Measurements from ENCODE around the gene GSG1L.

The GSG1L gene

DNA sequence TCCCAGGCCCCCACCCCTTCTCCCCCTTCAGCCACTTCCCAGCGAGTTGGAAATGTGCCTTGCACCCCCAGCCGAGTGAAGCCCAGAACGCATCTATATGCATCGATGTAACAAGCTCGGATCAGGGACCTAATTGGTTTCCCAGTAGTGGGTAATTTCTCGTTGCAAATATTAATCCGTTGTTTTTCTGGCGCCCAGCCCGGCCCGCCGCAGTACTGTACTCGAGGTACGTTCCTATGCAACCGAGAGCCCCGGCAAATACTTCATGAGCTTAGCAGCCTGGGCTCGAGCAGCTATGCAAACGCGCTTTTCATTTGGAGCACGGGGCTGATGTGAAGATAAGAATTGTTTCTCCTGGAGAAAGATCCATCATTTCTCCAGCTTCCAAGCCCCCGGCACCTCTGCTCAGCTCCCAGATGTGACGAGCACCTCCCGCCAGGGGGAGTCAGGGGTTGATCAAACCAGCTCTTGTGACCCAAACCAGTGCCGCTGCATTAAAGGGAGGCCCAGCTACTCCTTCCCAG, 283.8 kb downstream of the GSG1L start:
- peak; percentile 47 for DNase-seq (ENCODE audit: extremely low spot score)
- ChIA-PET POLR2A (no interaction called here), CTCF (interaction anchor here (1.0 kb wide), 1 partner anchor 10 kb away, joined by 3 read pairs; no protein-coding TSS in a partner anchor)
- no peak for TF ChIP-seq FOXK2 (IDR thresholded peaks at IDR 0.05)
- TF ChIP-seq HDGF (IDR thresholded peaks at IDR 0.05; ENCODE audit: borderline replicate concordance): no peak
- no peak for TF ChIP-seq SUZ12 (IDR thresholded peaks at IDR 0.05)
- TF ChIP-seq L3MBTL2 (conservative IDR thresholded peaks at IDR 0.05): no peak
- no peak for TF ChIP-seq FOXA1 (IDR thresholded peaks at IDR 0.05)
- TF ChIP-seq ELF4 (IDR thresholded peaks at IDR 0.05): no peak
- no peak for TF ChIP-seq BHLHE40 (IDR thresholded peaks at IDR 0.05; ENCODE audit: borderline replicate concordance)
- TF ChIP-seq TARDBP (IDR thresholded peaks at IDR 0.05): no peak
- TF ChIP-seq SP1 (IDR thresholded peaks at IDR 0.05): no peak
- TF ChIP-seq, protein P1, sequence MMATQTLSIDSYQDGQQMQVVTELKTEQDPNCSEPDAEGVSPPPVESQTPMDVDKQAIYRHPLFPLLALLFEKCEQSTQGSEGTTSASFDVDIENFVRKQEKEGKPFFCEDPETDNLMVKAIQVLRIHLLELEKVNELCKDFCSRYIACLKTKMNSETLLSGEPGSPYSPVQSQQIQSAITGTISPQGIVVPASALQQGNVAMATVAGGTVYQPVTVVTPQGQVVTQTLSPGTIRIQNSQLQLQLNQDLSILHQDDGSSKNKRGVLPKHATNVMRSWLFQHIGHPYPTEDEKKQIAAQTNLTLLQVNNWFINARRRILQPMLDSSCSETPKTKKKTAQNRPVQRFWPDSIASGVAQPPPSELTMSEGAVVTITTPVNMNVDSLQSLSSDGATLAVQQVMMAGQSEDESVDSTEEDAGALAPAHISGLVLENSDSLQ (IDR thresholded peaks at IDR 0.05): no peak
- no peak for TF ChIP-seq ARNT (IDR thresholded peaks at IDR 0.05)
- no peak for TF ChIP-seq FOXM1 (IDR thresholded peaks at IDR 0.05; ENCODE audit: borderline replicate concordance)
- TF ChIP-seq ZNF384 (IDR thresholded peaks at IDR 0.05): no peak
- no peak for TF ChIP-seq CTBP1 (IDR thresholded peaks at IDR 0.05; ENCODE audit: borderline replicate concordance)
- no peak for TF ChIP-seq NFRKB (IDR thresholded peaks at IDR 0.05)
- TF ChIP-seq LEF1 (IDR thresholded peaks at IDR 0.05; ENCODE audit: borderline replicate concordance): no peak

DNA sequence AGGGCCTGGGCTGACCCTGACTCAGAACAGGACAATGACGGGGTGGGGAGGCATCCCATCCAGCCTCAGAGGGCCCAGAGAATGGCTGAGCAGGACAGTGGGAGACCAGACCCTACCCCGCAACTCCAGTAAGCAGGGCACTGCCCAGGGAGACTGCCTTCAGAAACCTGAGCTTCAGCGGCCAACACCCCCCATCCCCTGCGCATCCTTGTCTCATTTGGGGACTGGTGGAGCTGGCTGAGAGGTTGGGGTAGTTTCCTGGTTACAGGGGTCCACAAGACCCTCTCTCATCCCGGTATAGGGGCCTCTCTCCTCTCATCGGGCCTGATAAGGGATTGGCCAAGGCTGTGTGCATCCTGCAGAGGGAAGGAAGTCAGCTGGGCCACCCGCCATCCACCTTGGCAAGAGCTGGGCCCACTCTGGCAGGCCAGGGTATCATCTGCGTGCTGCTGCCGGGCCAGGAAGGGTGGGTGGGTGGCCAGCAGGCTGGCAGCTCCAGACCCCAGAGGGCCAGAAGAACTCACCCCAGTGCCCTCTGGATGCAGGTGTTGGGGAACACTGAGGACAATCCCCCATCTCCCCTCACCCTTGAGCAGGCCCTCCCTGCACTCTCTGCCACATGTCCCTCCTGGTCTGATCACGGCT, 284.5 kb downstream of the GSG1L start:
- ChIA-PET POLR2A (no interaction called here), CTCF (interaction anchor here (1.0 kb wide), 1 partner anchor 9 kb away, joined by 3 read pairs; no protein-coding TSS in a partner anchor)
- TF ChIP-seq, protein P1 (IDR thresholded peaks at IDR 0.05): no peak
- TF ChIP-seq TARDBP (IDR thresholded peaks at IDR 0.05) (no peak), FOXM1 (IDR thresholded peaks at IDR 0.05; ENCODE audit: borderline replicate concordance) (no peak), SUZ12 (IDR thresholded peaks at IDR 0.05) (no peak), CTBP1 (IDR thresholded peaks at IDR 0.05; ENCODE audit: borderline replicate concordance) (no peak), NFRKB (IDR thresholded peaks at IDR 0.05) (no peak), ZNF384 (IDR thresholded peaks at IDR 0.05) (no peak)
- DNase-seq (ENCODE audit: extremely low spot score): no peak

GRCh38 chr16:27778171-27778925, 285.2 kb downstream of the GSG1L start:
- DNase-seq (ENCODE audit: extremely low spot score): no peak
- ChIA-PET CTCF (interaction anchor here (0.6 kb wide), 1 partner anchor 54 kb away, joined by 3 read pairs; no protein-coding TSS in a partner anchor), POLR2A (no interaction called here)
- no peak for TF ChIP-seq SP1 (IDR thresholded peaks at IDR 0.05)
- TF ChIP-seq ARNT (IDR thresholded peaks at IDR 0.05): no peak

DNA sequence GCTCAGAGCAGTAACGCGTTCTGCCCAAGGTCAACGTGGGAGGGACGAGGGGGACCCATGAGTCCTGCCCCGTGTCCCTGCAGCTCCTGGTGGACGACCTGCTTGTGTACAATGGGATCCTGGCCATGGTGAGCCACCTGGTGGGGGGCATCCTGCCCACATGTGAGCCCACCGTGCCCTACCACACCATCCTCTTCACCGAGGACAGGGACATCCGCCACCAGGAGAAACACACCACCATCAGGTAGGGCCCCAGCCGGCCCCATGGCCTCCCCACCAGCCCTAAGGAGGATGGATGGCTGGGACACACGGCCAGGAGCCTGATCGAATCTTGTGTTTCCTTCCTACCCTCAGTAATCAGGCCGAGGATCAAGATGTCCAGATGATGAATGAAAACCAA, 286.0 kb downstream of the GSG1L start:
- no peak for DNase-seq (ENCODE audit: extremely low spot score)
- TF ChIP-seq HDGF (IDR thresholded peaks at IDR 0.05; ENCODE audit: borderline replicate concordance) (no peak), SP1 (IDR thresholded peaks at IDR 0.05) (no peak), NFRKB (IDR thresholded peaks at IDR 0.05) (no peak), ZNF384 (IDR thresholded peaks at IDR 0.05) (no peak), ARNT (IDR thresholded peaks at IDR 0.05) (no peak), L3MBTL2 (conservative IDR thresholded peaks at IDR 0.05) (no peak), TARDBP (IDR thresholded peaks at IDR 0.05) (no peak), BHLHE40 (IDR thresholded peaks at IDR 0.05; ENCODE audit: borderline replicate concordance) (no peak), FOXM1 (IDR thresholded peaks at IDR 0.05; ENCODE audit: borderline replicate concordance) (no peak), ELF4 (IDR thresholded peaks at IDR 0.05) (no peak), SUZ12 (IDR thresholded peaks at IDR 0.05) (no peak), CTBP1 (IDR thresholded peaks at IDR 0.05; ENCODE audit: borderline replicate concordance) (no peak)
- TF ChIP-seq, protein P1 (IDR thresholded peaks at IDR 0.05): no peak
- ChIA-PET CTCF (no interaction called here), POLR2A (no interaction called here)

DNA sequence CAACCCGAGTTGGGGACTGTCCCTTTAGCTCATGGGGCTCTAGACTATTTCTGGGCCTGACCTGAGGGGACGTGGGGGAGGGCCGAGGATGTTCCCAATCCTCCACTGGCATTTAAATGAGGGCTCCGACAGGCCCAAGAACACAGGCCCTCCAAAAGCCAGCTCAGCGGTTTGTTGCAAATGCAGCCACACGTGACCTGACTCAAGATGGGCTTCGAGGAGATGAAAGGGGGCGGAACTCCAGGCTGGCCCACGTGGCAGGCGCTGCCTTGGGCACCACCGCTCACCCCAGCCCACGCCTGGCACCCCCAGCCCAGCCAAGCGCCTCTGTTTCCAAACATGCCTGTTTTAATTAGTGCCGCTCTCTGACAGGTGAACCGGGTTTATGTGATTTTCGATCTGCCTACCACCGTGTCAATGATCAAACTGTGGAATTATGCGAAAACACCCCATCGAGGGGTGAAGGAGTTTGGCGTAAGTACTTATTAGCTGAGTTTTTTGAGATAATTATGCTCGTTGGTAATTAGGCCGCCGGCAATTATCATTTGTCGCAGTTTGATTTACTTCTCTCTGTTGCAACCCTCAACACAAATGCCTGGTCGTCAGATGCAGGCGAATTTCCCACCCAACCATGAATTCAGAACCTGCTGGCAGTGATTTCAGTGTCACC, 286.8 kb downstream of the GSG1L start:
- DNase-seq (ENCODE audit: extremely low spot score): no peak
- POLR2A ChIA-PET: no interaction called here
- CTCF ChIA-PET: interaction anchor here (1.0 kb wide), 1 partner anchor 137 kb away, joined by 3 read pairs; no protein-coding TSS in a partner anchor
- TF ChIP-seq BHLHE40 (IDR thresholded peaks at IDR 0.05; ENCODE audit: borderline replicate concordance) (no peak), ELF4 (IDR thresholded peaks at IDR 0.05) (no peak), FOXA1 (IDR thresholded peaks at IDR 0.05) (no peak), TARDBP (IDR thresholded peaks at IDR 0.05) (no peak), ZNF384 (IDR thresholded peaks at IDR 0.05) (no peak), NFRKB (IDR thresholded peaks at IDR 0.05) (no peak), LEF1 (IDR thresholded peaks at IDR 0.05; ENCODE audit: borderline replicate concordance) (no peak), CTBP1 (IDR thresholded peaks at IDR 0.05; ENCODE audit: borderline replicate concordance) (no peak), L3MBTL2 (conservative IDR thresholded peaks at IDR 0.05) (no peak), SUZ12 (IDR thresholded peaks at IDR 0.05) (no peak), ARNT (IDR thresholded peaks at IDR 0.05) (no peak), HDGF (IDR thresholded peaks at IDR 0.05; ENCODE audit: borderline replicate concordance) (no peak), FOXK2 (IDR thresholded peaks at IDR 0.05) (no peak), SP1 (IDR thresholded peaks at IDR 0.05) (no peak), FOXM1 (IDR thresholded peaks at IDR 0.05; ENCODE audit: borderline replicate concordance) (no peak)
- TF ChIP-seq, protein P1 (IDR thresholded peaks at IDR 0.05): no peak
